Activated gamma-delta T cell treated with anti-CD3 and anti-CD28 coated beads, Interleukin-2, amount 50 U/mL, for 16 hours (primary cell): Measurements from ENCODE around the gene NCAM2.

ENCODE experiments used
- DNase-seq: peaks from one replicate; pipeline ENCODE4 v3.0.0-alpha.2; 2020; ENCODE audit warnings: low read depth

The NCAM2 gene

GRCh38 chr21:21458124-21458631 is 460.0 kb downstream of the NCAM2 start:
- no peak for DNase-seq

- no peak for DNase-seq
Observed at GRCh38 chr21:21460979-21461378, 462.8 kb downstream of the NCAM2 start.

- DNase-seq = no peak
Observed at GRCh38 chr21:21463456-21463855, 465.2 kb downstream of the NCAM2 start.

- DNase-seq = no peak
Observed at GRCh38 chr21:21464684-21465083, 466.5 kb downstream of the NCAM2 start.

- no peak for DNase-seq
Observed at GRCh38 chr21:21466752-21467151, 468.5 kb downstream of the NCAM2 start.

GRCh38 chr21:21468003-21468402 is 469.8 kb downstream of the NCAM2 start:
- DNase-seq = no peak

GRCh38 chr21:21481239-21481638 is 483.0 kb downstream of the NCAM2 start:
- no peak for DNase-seq

- no peak for DNase-seq
Observed at GRCh38 chr21:21508859-21509258, 510.6 kb downstream of the NCAM2 start.

GRCh38 chr21:21530680-21531079 is 532.5 kb downstream of the NCAM2 start:
- no peak for DNase-seq

GRCh38 chr21:21547368-21547953 is 549.3 kb downstream of the NCAM2 start:
- DNase-seq = no peak

- no peak for DNase-seq
Observed at GRCh38 chr21:21559285-21560045, 561.3 kb downstream of the NCAM2 start.
